Right lobe of liver (tissue), 4 donors: ENCODE data around the gene NAALADL2.

Experiments
- CTCF ChIP-seq, 4 donors: fragments of 200-600 bp in 3 of 4; fragments of 450-650 bp in 1 of 4; IDR thresholded peaks; one replicate each; pipeline versions ENCODE4 v1.5.1 to v1.8.0; 2016 to 2022; ENCODE audit warnings: antibody characterized with exemption in 4 of 4, mild to moderate bottlenecking in 2 of 4
- POLR2A ChIP-seq: fragments of 450-650 bp; IDR thresholded peaks from one replicate; pipeline ENCODE4 v1.6.1; 2017; ENCODE audit warnings: antibody characterized with exemption, mild to moderate bottlenecking
- donor health status: DM: no; HTN: no; CAD: no.
- donor health status: DM: no; HTN: no; CAD: no.
- donor health status: DM: no; HTN: yes; CAD: no.

- no peak for TF ChIP-seq CTCF (IDR thresholded peaks at IDR 0.05)
- TF ChIP-seq POLR2A = no peak
These were observed 38.2 kb upstream of the NAALADL2 start for GRCh38 chr3:174820885-174821284.
